ENCODE measurements around the gene COMT. TPM values are rescaled to one million over a fixed set of nuclear protein-coding genes. Genes with fewer than 3 reads are reported as not detected.

COMT gene
- total and polyA plus RNA-seq, 3 donors from 2014 or later: 147 to 427 (median 278) TPM

DNA sequence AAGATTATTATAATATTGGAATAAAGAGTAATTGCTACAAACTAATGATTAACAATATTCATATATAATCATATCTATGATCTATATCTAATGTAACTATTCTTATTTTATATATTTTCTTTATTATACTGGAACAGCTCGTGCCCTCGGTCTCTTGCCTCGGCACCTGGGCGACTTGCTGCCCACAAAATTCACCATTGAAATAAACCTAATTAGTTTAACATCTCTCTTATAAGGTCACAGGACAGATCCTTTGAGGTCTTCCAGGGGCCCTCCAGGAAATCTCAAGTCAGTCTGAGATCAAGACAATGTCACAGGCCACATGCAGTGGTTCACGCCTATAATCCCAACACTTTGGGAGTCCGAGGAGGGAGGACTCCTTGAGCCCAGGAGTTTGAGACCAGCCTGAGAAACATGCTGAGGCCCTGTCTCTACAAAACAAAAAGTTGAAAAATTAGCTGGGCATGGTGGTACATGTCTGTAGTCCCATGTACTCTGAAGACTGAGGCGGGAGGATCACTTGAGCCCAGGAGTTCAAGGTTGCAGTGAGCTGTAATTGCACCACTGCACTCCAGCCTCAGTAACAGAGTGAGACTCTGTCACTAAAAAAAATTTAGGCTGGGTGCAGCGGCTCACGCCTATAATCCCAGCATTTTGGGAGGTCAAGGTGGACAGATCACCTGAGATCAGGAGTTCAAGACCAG, 6.6 kb downstream of the COMT start:
- Histone ChIP-seq H3K36me3 (ENCODE audit: low read depth, missing control alignments) (no peaks in the 10 kb centered on the region), H3K4me3 (no peak overlapping the region), H3K27me3 (no peaks in the 10 kb centered on the region), H3K4me1 (peaks cover 65% of the 10 kb centered on the region), H3K27ac (peak overlapping the region; percentile 79 to 87), H3K9me3 (no peaks in the 10 kb centered on the region)
- intact Hi-C loops (cut with DNase I; ENCODE audit: low total_unique reads): no loop called here
- WGBS, 2 donors: 64 to 65% methylated on average over 9 of the region's 9 CpGs
- no peak for DNase-seq
- TF ChIP-seq, protein P1, sequence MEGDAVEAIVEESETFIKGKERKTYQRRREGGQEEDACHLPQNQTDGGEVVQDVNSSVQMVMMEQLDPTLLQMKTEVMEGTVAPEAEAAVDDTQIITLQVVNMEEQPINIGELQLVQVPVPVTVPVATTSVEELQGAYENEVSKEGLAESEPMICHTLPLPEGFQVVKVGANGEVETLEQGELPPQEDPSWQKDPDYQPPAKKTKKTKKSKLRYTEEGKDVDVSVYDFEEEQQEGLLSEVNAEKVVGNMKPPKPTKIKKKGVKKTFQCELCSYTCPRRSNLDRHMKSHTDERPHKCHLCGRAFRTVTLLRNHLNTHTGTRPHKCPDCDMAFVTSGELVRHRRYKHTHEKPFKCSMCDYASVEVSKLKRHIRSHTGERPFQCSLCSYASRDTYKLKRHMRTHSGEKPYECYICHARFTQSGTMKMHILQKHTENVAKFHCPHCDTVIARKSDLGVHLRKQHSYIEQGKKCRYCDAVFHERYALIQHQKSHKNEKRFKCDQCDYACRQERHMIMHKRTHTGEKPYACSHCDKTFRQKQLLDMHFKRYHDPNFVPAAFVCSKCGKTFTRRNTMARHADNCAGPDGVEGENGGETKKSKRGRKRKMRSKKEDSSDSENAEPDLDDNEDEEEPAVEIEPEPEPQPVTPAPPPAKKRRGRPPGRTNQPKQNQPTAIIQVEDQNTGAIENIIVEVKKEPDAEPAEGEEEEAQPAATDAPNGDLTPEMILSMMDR (IDR thresholded peaks at IDR 0.05): no peak
- no peak for TF ChIP-seq POLR2A (IDR thresholded peaks at IDR 0.05)

DNA sequence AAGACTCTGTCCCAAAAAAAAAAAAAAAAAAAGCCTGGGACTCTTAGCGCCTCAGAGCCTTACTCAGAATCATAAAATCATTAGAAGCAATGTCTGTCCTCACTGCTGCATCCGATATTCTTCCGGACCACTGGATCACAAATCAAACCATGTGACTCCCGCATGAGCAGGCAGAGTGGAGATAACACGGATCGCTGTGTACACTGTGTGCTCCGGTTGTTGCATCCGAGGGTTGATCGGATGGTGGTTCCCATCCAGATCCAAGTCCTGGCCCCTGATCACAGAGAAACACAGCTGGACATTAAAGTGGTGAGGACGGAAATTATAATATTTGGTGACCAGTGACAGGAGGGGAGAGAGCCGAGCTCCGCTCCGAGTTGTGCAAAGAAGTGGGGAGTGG, 9.8 kb downstream of the COMT start:
- H3K4me3 ChIP-seq: no peak overlapping the region
- no peaks in the 10 kb centered on the region for H3K27me3 ChIP-seq
- peak; percentile 89 for DNase-seq
- no peaks in the 10 kb centered on the region for H3K36me3 ChIP-seq (ENCODE audit: low read depth, missing control alignments)
- peaks cover 58% of the 10 kb centered on the region for H3K4me1 ChIP-seq
- intact Hi-C loops (cut with DNase I; ENCODE audit: low total_unique reads): no loop called here
- TF ChIP-seq, protein P1 (IDR thresholded peaks at IDR 0.05): no peak
- no peak for TF ChIP-seq POLR2A (IDR thresholded peaks at IDR 0.05)
- no peaks in the 10 kb centered on the region for H3K9me3 ChIP-seq
- H3K27ac ChIP-seq: peak overlapping the region; percentile 79 to 90
- 34 to 56% methylated on average over 13 of the region's 13 CpGs for WGBS, 2 donors

DNA sequence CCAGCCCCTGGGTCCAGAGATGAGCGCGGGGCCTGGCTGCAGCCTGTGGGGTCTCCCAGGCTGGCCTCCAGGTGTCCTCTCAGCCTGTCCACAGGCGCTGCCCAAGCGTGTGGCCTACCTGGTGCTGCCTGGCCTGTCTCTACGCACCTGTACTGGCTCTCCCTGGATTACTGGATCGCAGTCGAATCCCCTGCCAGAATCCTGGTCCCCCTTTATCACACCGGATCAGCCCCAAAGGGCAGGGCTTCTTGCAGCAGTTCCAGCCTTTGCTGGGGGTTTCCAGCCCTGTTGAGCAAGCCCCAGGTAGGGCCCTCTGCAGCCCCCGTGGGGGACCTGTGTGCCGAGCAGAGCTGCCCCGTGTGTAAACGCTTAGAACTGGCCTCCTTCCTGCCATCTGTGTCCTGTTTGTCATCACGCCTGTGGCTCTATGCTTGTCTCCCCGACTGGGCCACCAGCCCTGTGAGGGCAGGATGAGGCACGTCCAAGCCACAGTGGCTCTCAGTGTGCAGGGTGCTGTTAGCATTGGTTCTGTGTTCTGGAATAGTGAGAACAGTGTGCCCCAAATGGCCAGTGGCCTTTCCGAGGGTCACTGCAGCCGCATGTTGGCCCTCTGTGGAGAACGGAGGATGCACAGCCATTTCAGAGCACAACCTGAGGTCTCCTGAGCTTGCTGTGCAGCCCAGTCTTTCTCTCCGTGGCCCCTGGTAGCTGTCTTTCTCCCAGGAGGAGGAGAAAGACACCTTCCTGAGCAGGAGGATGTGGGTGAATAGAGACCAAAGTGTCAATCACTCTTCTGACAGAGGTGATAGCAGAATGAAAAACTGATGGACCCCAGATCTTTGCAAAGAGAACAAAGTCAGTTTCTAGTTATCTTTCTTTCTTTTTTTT, 13.9 kb downstream of the COMT start:
- Histone ChIP-seq H3K27ac (peak overlapping the region in 1 of 2 donors; percentile 29), H3K36me3 (ENCODE audit: low read depth, missing control alignments) (no peaks in the 10 kb centered on the region), H3K9me3 (no peaks in the 10 kb centered on the region), H3K27me3 (no peaks in the 10 kb centered on the region), H3K4me1 (peaks cover 42% of the 10 kb centered on the region), H3K4me3 (no peak overlapping the region)
- TF ChIP-seq, protein P1 (IDR thresholded peaks at IDR 0.05): no peak
- TF ChIP-seq POLR2A (IDR thresholded peaks at IDR 0.05): no peak
- WGBS, 2 donors: 73 to 85% methylated on average over 10 to 19 of the region's 19 CpGs
- DNase-seq: no peak
- intact Hi-C loops (cut with DNase I; ENCODE audit: low total_unique reads): no loop called here

DNA sequence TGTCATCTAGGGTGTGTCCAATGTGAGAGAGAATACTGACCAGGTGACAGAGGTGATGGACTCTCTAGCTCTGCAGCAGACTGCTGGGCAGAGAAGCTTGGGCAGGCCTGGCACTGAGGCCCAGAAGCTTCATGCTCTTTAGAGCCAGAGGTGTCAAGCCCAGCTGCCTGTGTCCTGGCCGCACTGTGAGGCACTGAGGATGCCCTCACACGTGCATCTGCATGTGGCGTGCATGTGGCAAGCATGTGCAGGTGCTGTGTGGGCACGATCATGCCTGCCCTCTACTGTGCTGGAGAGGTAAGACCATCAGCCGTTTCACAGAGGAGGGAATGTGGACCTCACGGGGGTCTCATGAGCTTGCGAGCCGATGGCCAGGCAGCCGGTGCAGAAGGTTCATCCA, 15.9 kb downstream of the COMT start:
- no peak for TF ChIP-seq POLR2A (IDR thresholded peaks at IDR 0.05)
- TF ChIP-seq, protein P1 (IDR thresholded peaks at IDR 0.05): no peak
- WGBS, 2 donors: 90 to 98% methylated on average over 6 to 9 of the region's 9 CpGs
- Histone ChIP-seq H3K4me3 (no peak overlapping the region), H3K9me3 (no peaks in the 10 kb centered on the region), H3K36me3 (ENCODE audit: low read depth, missing control alignments) (no peaks in the 10 kb centered on the region), H3K4me1 (peaks cover 26% of the 10 kb centered on the region), H3K27me3 (no peaks in the 10 kb centered on the region), H3K27ac (no peak overlapping the region)
- DNase-seq: no peak
- intact Hi-C loops (cut with DNase I; ENCODE audit: low total_unique reads): no loop called here
